ENCODE measurements around the gene MAGOH. TPM values are rescaled to one million over a fixed set of nuclear protein-coding genes. Genes with fewer than 3 reads are reported as not detected.
A peak's percentile ranks its signal among the peaks of the same experiment; 100 is the strongest.

The MAGOH gene
- total RNA-seq, 2 donors from 2014 or later: 9.5 to 21.8 TPM

- no peaks in the 10 kb centered on the region for H3K27me3 ChIP-seq (replicated peaks; ENCODE audit: insufficient read depth)
- H3K4me1 ChIP-seq (ENCODE audit: control insufficient read depth in 1 of 2, low read depth in 2 of 2): no peaks in the 10 kb centered on the region
- no peak overlapping the region for H3K4me3 ChIP-seq
- peaks cover 4% of the 10 kb centered on the region for H3K36me3 ChIP-seq
- H3K9me3 ChIP-seq: no peaks in the 10 kb centered on the region
- no peak overlapping the region for H3K27ac ChIP-seq
- DNase-seq (ENCODE audit: low spot score) (no peak), ATAC-seq (ENCODE audit: insufficient number of reproducible peaks, low FRiP score, low read depth) (no peak)
- TF ChIP-seq CTCF (IDR thresholded peaks at IDR 0.05): peak; percentile 92
Observed at GRCh38 chr1:53278298-53278725, 40.0 kb upstream of the MAGOH start.

GRCh38 chr1:53277326-53277725 is 39.0 kb upstream of the MAGOH start:
- H3K27me3 ChIP-seq (replicated peaks; ENCODE audit: insufficient read depth): no peaks in the 10 kb centered on the region
- no peak overlapping the region for H3K4me3 ChIP-seq
- H3K9me3 ChIP-seq: no peaks in the 10 kb centered on the region
- ATAC-seq (ENCODE audit: insufficient number of reproducible peaks, low FRiP score, low read depth) (no peak), DNase-seq (ENCODE audit: low spot score) (no peak)
- TF ChIP-seq CTCF (IDR thresholded peaks at IDR 0.05): no peak
- H3K36me3 ChIP-seq: peaks cover 4% of the 10 kb centered on the region
- H3K27ac ChIP-seq: no peak overlapping the region
- no peaks in the 10 kb centered on the region for H3K4me1 ChIP-seq (ENCODE audit: control insufficient read depth in 1 of 2, low read depth in 2 of 2)

GRCh38 chr1:53276902-53277281 is 38.6 kb upstream of the MAGOH start:
- H3K4me1 ChIP-seq (ENCODE audit: control insufficient read depth in 1 of 2, low read depth in 2 of 2): no peaks in the 10 kb centered on the region
- no peak overlapping the region for H3K27ac ChIP-seq
- no peak for TF ChIP-seq CTCF (IDR thresholded peaks at IDR 0.05)
- no peaks in the 10 kb centered on the region for H3K9me3 ChIP-seq
- no peaks in the 10 kb centered on the region for H3K27me3 ChIP-seq (replicated peaks; ENCODE audit: insufficient read depth)
- peaks cover 4% of the 10 kb centered on the region for H3K36me3 ChIP-seq
- DNase-seq (ENCODE audit: low spot score) (no peak), ATAC-seq (ENCODE audit: insufficient number of reproducible peaks, low FRiP score, low read depth) (no peak)
- no peak overlapping the region for H3K4me3 ChIP-seq

GRCh38 chr1:53276153-53276901 is 38.0 kb upstream of the MAGOH start:
- no peak overlapping the region for H3K27ac ChIP-seq
- no peaks in the 10 kb centered on the region for H3K9me3 ChIP-seq
- H3K27me3 ChIP-seq (replicated peaks; ENCODE audit: insufficient read depth): no peaks in the 10 kb centered on the region
- no peak for TF ChIP-seq CTCF (IDR thresholded peaks at IDR 0.05)
- no peak for DNase-seq (ENCODE audit: low spot score)
- H3K36me3 ChIP-seq: peaks cover 4% of the 10 kb centered on the region
- no peak for ATAC-seq (ENCODE audit: insufficient number of reproducible peaks, low FRiP score, low read depth)
- no peaks in the 10 kb centered on the region for H3K4me1 ChIP-seq (ENCODE audit: control insufficient read depth in 1 of 2, low read depth in 2 of 2)
- H3K4me3 ChIP-seq: no peak overlapping the region

- H3K27ac ChIP-seq: no peak overlapping the region
- ATAC-seq (ENCODE audit: insufficient number of reproducible peaks, low FRiP score, low read depth): no peak
- peaks cover 4% of the 10 kb centered on the region for H3K36me3 ChIP-seq
- no peak for TF ChIP-seq CTCF (IDR thresholded peaks at IDR 0.05)
- H3K9me3 ChIP-seq: no peaks in the 10 kb centered on the region
- H3K4me1 ChIP-seq (ENCODE audit: control insufficient read depth in 1 of 2, low read depth in 2 of 2): no peaks in the 10 kb centered on the region
- H3K27me3 ChIP-seq (replicated peaks; ENCODE audit: insufficient read depth): no peaks in the 10 kb centered on the region
- H3K4me3 ChIP-seq: no peak overlapping the region
- no peak for DNase-seq (ENCODE audit: low spot score)
Observed at GRCh38 chr1:53275566-53275965, 37.2 kb upstream of the MAGOH start.
